HG03108 (cell line): ENCODE data around the gene CLCA1.

Source experiments
- ATAC-seq: cut with Tn5 transposase; IDR thresholded peaks from one replicate; pipeline ENCODE4 v1.9.1; 2021; ENCODE audit warnings: moderate library complexity; ENCODE audit not compliant: unreplicated experiment

CLCA1 gene

GRCh38 chr1:86542631-86543030 is 73.9 kb downstream of the CLCA1 start:
- no peak for ATAC-seq

GRCh38 chr1:86546787-86547221 is 78.1 kb downstream of the CLCA1 start, which contains the start of gene CLCA4:
TSS of gene CLCA4 (plus strand) at chr1:86547078. CDS start at chr1:86547120, 42 bp downstream.
- ATAC-seq = no peak

- ATAC-seq = no peak
These were observed 80.1 kb downstream of the CLCA1 start for GRCh38 chr1:86548839-86549238.
